Measurements from ENCODE around the gene GOLGA5. TPM values are rescaled to one million over a fixed set of nuclear protein-coding genes. Genes with fewer than 3 reads are reported as not detected.

GOLGA5 gene
- total and polyA plus RNA-seq, 2 of the 13 experiments (the other 11 are each of a cell fraction or from before 2014, with no cell fraction given): 31.0 to 40.0 TPM

DNA sequence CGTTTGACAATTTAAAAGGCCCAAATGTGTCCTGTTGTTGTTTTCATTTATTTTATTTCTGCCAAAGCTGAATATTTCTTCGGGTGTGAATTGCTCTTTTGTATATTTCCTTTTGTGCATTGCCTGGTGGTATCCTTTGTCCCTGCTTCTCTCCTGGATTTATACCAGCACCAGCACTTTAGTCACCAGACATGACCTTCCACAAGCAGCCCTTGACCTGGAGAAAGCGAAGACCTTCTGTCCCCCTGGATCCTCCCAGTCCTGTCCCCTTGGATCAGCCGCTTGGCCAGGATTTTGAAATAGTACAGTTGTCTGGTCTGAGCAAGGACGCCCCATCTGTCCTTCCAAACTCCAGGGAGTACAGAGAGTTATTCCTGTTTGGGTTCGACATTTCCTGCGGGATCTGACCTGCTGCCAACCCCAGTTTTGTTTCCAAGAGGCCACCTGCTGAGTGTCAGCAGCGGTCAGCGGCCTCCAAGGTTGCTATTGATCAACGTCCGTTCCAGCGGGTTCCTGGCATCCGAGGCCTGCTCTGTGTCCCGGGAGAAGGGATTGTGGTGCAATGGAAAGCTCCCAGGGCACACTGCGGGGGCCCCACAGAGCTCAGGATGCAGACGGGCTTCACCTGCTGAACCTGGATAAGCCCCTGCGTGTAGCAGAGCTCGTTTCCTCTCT is 83.8 kb downstream of the GOLGA5 start (continued):
- TF ChIP-seq, protein P1, sequence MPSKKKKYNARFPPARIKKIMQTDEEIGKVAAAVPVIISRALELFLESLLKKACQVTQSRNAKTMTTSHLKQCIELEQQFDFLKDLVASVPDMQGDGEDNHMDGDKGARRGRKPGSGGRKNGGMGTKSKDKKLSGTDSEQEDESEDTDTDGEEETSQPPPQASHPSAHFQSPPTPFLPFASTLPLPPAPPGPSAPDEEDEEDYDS (CRISPR knock-in tag; IDR thresholded peaks at IDR 0.05): no peak
- TF ChIP-seq ESRRA (CRISPR knock-in tag; IDR thresholded peaks at IDR 0.05; ENCODE audit: low read depth) (0 out of 2 replicates have a peak, but pooled peaks have one; percentile 60), ZNF678 (CRISPR knock-in tag; IDR thresholded peaks at IDR 0.05) (no peak), NR2F6 (IDR thresholded peaks at IDR 0.05) (peak; percentile 52; the same call in 1 of the 2 replicates), NR2F6 (CRISPR knock-in tag; IDR thresholded peaks at IDR 0.05) (peak; percentile 78), GATAD2A (CRISPR knock-in tag; IDR thresholded peaks at IDR 0.05) (peak; percentile 72), RELA (CRISPR knock-in tag; IDR thresholded peaks at IDR 0.05) (no peak), SAFB2 (CRISPR knock-in tag; IDR thresholded peaks at IDR 0.05; ENCODE audit: borderline replicate concordance, low read depth) (no peak), MED1 (CRISPR knock-in tag; IDR thresholded peaks at IDR 0.05) (peak; percentile 51), ZNF660 (CRISPR knock-in tag; IDR thresholded peaks at IDR 0.05; ENCODE audit: borderline replicate concordance, low read depth) (no peak), ZNF879 (CRISPR knock-in tag; IDR thresholded peaks at IDR 0.05) (no peak), ZSCAN25 (CRISPR knock-in tag; IDR thresholded peaks at IDR 0.05) (no peak), SOX13 (IDR thresholded peaks at IDR 0.05) (no peak), SOX13 (CRISPR knock-in tag; conservative IDR thresholded peaks at IDR 0.05 in 1 of 2, IDR thresholded peaks at IDR 0.05 in 1 of 2) (peak in 1 of 2 experiments; percentile 45; a peak in 2 of 4 replicates), ZNF367 (CRISPR knock-in tag; IDR thresholded peaks at IDR 0.05; ENCODE audit: borderline replicate concordance) (no peak)
- TF ChIP-seq, protein P2, sequence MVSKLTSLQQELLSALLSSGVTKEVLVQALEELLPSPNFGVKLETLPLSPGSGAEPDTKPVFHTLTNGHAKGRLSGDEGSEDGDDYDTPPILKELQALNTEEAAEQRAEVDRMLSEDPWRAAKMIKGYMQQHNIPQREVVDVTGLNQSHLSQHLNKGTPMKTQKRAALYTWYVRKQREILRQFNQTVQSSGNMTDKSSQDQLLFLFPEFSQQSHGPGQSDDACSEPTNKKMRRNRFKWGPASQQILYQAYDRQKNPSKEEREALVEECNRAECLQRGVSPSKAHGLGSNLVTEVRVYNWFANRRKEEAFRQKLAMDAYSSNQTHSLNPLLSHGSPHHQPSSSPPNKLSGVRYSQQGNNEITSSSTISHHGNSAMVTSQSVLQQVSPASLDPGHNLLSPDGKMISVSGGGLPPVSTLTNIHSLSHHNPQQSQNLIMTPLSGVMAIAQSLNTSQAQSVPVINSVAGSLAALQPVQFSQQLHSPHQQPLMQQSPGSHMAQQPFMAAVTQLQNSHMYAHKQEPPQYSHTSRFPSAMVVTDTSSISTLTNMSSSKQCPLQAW (CRISPR knock-in tag; IDR thresholded peaks at IDR 0.05): 0 out of 2 replicates have a peak, but pooled peaks have one; percentile 45
- TF ChIP-seq, protein P3, sequence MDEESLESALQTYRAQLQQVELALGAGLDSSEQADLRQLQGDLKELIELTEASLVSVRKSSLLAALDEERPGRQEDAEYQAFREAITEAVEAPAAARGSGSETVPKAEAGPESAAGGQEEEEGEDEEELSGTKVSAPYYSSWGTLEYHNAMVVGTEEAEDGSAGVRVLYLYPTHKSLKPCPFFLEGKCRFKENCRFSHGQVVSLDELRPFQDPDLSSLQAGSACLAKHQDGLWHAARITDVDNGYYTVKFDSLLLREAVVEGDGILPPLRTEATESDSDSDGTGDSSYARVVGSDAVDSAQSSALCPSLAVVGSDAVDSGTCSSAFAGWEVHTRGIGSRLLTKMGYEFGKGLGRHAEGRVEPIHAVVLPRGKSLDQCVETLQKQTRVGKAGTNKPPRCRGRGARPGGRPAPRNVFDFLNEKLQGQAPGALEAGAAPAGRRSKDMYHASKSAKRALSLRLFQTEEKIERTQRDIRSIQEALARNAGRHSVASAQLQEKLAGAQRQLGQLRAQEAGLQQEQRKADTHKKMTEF (CRISPR knock-in tag; IDR thresholded peaks at IDR 0.05): peak; percentile 71; the same call in 1 of the 2 replicates
- TF ChIP-seq, protein P4, sequence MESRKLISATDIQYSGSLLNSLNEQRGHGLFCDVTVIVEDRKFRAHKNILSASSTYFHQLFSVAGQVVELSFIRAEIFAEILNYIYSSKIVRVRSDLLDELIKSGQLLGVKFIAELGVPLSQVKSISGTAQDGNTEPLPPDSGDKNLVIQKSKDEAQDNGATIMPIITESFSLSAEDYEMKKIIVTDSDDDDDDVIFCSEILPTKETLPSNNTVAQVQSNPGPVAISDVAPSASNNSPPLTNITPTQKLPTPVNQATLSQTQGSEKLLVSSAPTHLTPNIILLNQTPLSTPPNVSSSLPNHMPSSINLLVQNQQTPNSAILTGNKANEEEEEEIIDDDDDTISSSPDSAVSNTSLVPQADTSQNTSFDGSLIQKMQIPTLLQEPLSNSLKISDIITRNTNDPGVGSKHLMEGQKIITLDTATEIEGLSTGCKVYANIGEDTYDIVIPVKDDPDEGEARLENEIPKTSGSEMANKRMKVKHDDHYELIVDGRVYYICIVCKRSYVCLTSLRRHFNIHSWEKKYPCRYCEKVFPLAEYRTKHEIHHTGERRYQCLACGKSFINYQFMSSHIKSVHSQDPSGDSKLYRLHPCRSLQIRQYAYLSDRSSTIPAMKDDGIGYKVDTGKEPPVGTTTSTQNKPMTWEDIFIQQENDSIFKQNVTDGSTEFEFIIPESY (CRISPR knock-in tag; IDR thresholded peaks at IDR 0.05): no peak
- TF ChIP-seq, protein P5, sequence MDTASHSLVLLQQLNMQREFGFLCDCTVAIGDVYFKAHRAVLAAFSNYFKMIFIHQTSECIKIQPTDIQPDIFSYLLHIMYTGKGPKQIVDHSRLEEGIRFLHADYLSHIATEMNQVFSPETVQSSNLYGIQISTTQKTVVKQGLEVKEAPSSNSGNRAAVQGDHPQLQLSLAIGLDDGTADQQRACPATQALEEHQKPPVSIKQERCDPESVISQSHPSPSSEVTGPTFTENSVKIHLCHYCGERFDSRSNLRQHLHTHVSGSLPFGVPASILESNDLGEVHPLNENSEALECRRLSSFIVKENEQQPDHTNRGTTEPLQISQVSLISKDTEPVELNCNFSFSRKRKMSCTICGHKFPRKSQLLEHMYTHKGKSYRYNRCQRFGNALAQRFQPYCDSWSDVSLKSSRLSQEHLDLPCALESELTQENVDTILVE (CRISPR knock-in tag; IDR thresholded peaks at IDR 0.05): no peak
- TF ChIP-seq, protein P6, sequence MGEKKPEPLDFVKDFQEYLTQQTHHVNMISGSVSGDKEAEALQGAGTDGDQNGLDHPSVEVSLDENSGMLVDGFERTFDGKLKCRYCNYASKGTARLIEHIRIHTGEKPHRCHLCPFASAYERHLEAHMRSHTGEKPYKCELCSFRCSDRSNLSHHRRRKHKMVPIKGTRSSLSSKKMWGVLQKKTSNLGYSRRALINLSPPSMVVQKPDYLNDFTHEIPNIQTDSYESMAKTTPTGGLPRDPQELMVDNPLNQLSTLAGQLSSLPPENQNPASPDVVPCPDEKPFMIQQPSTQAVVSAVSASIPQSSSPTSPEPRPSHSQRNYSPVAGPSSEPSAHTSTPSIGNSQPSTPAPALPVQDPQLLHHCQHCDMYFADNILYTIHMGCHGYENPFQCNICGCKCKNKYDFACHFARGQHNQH (CRISPR knock-in tag; IDR thresholded peaks at IDR 0.05): 0 out of 2 replicates have a peak, but pooled peaks have one; percentile 28
- TF ChIP-seq, protein P7, sequence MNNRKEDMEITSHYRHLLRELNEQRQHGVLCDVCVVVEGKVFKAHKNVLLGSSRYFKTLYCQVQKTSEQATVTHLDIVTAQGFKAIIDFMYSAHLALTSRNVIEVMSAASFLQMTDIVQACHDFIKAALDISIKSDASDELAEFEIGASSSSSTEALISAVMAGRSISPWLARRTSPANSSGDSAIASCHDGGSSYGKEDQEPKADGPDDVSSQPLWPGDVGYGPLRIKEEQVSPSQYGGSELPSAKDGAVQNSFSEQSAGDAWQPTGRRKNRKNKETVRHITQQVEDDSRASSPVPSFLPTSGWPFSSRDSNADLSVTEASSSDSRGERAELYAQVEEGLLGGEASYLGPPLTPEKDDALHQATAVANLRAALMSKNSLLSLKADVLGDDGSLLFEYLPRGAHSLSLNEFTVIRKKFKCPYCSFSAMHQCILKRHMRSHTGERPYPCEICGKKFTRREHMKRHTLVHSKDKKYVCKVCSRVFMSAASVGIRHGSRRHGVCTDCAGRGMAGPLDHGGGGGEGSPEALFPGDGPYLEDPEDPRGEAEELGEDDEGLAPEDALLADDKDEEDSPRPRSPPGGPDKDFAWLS (CRISPR knock-in tag; IDR thresholded peaks at IDR 0.05; ENCODE audit: borderline replicate concordance): no peak

Data from HepG2 (cell line).